ENCODE measurements around the gene ZNF318.
"Not testable (repeated sequence)": the region's sequence is repeated elsewhere in the genome, so short reads cannot be mapped to it uniquely, and the experiment has no call there.

ZNF318 gene, protein sequence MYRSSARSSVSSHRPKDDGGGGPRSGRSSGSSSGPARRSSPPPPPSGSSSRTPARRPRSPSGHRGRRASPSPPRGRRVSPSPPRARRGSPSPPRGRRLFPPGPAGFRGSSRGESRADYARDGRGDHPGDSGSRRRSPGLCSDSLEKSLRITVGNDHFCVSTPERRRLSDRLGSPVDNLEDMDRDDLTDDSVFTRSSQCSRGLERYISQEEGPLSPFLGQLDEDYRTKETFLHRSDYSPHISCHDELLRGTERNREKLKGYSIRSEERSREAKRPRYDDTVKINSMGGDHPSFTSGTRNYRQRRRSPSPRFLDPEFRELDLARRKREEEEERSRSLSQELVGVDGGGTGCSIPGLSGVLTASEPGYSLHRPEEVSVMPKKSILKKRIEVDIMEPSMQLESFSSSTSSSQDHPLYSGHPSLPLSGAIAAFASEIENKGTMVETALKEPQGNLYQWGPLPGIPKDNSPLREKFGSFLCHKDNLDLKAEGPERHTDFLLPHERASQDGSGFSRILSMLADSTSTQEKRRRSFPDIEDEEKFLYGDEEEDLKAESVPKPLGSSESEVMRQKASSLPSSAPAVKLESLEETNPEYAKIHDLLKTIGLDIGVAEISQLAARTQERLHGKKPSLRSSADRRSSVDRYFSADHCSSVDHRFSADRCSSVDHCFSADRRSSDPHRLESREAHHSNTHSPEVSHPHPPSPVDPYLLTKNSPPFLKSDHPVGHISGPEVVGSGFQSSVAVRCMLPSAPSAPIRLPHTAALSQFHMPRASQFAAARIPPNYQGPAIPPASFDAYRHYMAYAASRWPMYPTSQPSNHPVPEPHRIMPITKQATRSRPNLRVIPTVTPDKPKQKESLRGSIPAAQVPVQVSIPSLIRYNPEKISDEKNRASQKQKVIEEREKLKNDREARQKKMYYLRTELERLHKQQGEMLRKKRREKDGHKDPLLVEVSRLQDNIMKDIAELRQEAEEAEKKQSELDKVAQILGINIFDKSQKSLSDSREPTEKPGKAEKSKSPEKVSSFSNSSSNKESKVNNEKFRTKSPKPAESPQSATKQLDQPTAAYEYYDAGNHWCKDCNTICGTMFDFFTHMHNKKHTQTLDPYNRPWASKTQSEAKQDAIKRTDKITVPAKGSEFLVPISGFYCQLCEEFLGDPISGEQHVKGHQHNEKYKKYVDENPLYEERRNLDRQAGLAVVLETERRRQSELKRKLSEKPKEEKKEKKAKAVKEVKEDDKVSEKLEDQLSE (N-terminal part only)

DNA sequence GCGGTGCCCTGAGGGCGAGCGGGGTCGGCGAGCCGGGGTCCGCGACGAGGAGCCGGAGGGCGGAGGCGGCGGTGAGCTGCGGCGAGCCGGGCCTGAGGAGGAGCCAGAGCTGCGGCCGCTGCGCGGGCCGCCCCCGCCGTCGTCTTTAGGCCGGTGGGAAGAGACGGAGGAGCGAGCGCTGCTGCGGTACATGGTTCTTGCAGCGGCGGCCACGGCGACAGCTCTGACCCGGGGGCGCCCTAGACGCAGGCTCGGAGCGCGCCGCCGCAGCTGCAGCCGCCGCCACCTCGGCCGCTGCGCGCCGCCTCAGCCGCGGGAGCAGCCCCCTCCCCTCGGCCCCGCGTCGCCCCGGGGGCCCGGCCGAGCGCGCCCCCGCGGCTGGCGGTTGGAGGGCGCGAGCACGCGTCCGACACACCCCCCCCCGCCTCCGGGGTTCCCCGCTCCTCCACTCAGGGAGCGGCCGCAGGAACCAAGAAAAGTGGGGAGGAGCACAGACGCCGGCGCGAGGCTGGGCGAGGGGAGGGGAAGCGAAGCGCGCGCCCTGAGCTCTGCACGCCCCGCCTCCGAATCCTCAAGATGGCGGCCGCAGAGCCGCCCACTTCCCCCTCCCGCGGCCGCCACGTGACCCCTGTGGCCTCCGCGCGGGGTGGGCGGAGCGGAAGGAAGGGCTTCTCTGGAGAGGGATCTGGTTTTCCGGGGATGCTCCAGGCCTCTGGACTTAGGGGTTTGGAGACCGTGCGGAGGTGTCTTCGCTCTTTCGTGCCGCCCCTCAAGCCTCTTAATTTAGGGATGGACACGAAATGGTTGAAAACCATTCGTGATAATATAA is at the start of gene ZNF318:
Gene ZNF318 (minus strand): TSS at position 474 of the 829 bp plus-strand sequence. CDS start 282 bp downstream, at position 192.
- peak; percentile 88 to 90 for DNase-seq (ENCODE audit: low read depth in 2 of 2)

DNA sequence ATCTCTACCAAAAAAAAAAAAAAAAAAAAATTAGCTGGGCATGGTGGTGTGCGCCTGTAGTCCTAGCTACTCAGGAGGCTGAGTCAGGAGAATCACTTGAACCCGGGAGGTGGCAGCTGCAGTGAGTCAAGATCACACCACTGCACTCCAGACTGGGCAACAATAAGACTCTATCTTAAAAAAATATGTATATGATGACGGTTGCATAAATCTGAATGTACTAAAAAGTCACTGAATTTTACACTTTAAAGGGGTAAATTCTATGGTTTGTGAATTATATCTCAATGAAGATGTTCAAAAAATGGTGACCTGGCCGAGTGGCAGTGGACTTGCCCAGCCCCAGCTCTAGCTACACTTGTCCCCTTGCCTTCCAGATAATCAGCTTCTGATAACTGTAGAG is 47.5 kb upstream of the ZNF318 start:
- no peak for DNase-seq (ENCODE audit: low read depth in 2 of 2)

DNA sequence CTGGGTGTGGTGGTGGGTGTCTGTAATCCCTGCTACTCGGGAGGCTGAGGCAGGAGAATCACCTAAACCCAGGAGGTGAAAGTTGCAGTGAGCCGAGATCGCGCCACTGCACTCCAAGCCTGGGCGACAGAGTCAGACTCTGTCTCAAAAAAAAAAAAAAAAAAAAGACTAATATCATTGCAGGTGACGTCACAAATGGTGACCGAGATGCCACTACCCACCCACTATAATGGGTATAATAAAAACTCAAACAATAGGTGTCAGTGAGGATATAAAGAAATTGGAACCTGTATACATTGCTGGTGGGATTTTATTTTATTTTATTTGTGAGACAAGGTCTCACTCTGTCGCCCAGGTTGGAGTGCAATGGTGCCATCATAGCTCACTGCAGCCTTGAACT is 45.8 kb upstream of the ZNF318 start:
- not testable (repeated sequence) for DNase-seq (ENCODE audit: low read depth in 2 of 2)

DNA sequence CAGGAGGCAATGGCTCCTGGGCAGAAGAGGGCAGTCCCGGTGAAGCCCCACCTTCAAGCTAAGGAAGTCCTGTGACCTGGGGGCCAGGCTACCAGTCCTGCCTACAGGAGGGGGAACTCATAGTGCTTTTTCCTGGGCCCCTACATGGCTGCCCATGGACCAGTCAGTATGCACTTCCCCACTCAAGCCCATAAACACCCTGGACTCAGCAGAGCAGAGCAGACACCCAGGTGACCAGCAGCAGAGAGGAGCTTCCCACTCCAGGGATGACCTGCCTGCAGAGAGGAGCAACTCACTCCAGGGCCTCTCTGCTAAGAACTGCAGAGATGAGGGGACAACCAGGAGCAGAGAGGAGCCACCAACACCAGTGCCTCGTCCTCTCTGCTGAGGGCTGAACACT is 43.6 kb upstream of the ZNF318 start:
- DNase-seq (ENCODE audit: low read depth in 2 of 2) = no peak

GRCh38 chr6:43412541-43412940 is 43.1 kb upstream of the ZNF318 start:
- DNase-seq (ENCODE audit: low read depth in 2 of 2) = no peak

- not testable (repeated sequence) for DNase-seq (ENCODE audit: low read depth in 2 of 2)
These were observed 41.3 kb upstream of the ZNF318 start for GRCh38 chr6:43410776-43411175.

DNA sequence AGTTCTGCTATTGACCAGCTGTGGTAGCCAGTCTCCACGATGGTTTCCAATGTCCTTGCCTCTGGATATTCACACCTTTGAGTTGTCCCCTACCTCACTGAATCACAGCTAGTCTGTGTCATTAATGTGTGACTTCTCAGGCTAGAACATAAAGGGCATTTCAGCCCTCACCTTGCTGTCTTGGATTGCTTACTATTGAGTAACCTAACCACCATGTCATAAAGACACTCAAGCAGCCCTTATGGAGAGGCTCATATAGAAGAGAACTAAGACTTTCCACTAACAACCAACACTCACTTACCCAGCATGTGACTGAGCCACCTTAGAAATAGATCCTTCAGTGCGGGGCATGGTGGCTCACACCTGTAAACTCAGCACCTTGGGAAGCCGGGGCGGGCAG is 38.8 kb upstream of the ZNF318 start:
- DNase-seq (ENCODE audit: low read depth in 2 of 2) = no peak

DNA sequence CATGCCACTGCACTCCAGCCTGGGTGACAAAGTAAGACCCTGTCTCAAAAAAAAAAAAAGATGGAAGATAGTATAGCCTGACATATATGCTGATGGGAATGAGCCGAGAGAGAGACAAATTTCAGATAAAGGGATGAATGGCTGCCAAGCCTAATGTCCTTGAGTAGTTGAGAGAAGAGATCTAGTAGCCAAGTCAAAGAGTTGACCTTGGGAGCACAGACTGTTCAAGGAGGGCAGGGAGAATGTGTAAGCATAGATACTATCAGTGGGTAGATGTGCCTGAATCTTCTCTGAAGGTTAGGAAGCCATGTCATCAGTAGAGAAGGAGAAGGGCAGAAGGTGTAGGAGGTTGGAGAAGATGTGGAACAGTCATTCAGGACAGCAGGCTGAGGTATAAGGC is 37.8 kb upstream of the ZNF318 start:
- DNase-seq (ENCODE audit: low read depth in 2 of 2) = no peak

- no peak for DNase-seq (ENCODE audit: low read depth in 2 of 2)
These were observed 35.9 kb upstream of the ZNF318 start for GRCh38 chr6:43405354-43405753.

DNA sequence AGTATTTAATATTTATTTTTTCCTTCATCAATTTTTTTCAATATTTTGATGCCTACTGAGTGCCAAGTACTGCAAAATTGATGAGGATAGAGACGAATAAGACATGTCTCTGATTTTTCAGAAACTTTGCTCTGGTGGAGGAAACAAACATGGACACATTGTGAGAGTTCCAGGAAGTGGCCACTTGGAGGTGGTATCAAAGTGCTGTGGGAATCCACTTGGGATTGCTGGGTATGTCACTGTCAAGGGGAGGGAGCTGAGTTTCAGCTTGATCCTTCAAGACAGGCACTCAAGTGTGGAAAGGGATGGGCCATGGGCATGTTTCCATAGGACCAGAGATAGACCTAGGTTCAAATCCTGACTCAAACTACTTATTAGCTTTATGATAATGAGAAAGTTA is 33.4 kb upstream of the ZNF318 start:
- DNase-seq (ENCODE audit: low read depth in 2 of 2) = no peak

- no peak for DNase-seq (ENCODE audit: low read depth in 2 of 2)
These were observed 32.3 kb upstream of the ZNF318 start for GRCh38 chr6:43401730-43402129.

- DNase-seq (ENCODE audit: low read depth in 2 of 2) = no peak
These were observed 30.6 kb upstream of the ZNF318 start for GRCh38 chr6:43399932-43400487.

DNA sequence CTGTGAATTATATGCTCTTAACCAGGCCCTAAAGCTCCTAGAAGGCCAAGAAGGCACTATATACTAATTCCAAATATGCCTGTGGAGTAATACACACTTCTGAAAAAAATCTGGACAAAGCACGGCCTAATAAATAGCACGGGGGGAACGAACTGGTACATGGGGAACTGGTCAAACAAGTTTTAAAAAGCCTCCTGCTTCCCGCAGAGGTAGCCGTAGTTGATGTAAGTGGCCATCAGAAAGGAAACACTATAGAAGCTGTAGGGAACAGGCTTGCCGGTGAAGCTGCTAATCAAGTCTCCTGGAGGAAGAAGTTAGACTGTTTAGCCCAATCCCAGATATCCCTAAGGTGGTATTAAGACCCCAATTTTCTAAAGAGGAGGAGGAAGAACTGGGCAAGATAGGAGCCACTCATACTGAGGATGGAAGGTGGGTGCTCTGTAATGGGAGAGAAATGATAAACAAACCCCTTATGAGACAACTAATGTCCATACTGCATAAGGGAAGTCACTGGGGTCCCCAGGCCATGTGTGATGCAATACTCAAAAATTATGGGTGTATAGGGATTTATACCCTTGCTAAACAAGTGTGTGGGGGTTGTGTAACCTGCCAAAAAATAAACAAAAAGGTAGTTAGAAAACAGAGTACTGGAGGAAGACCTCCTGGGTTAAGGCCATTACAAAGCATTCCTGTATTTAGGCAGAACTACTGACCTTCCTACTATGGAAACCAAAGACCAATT is 27.1 kb upstream of the ZNF318 start:
- DNase-seq (ENCODE audit: low read depth in 2 of 2) = no peak

GRCh38 chr6:43395776-43396175 is 26.3 kb upstream of the ZNF318 start:
- DNase-seq (ENCODE audit: low read depth in 2 of 2) = no peak

GRCh38 chr6:43394982-43395381 is 25.5 kb upstream of the ZNF318 start:
- no peak for DNase-seq (ENCODE audit: low read depth in 2 of 2)

DNA sequence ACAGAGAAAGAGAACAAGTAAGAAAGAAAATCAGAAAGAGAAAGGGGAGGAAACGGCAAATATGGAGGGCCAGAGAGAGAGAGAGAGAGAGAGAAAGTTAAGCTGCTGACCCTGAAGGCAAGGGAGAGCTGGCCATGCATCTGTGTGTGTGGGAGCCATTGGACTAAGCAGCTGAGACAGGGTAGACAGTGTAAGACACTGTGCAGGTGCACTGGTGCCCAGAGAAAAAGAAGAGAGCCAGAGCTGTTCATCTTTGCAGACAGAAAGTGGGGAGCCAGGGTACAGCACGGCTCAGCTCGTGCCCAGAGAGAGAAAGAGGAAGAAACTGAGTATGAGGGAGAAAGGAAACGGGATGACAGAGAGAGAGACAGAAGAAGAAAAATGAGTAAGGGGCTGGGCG is 24.2 kb upstream of the ZNF318 start:
- no peak for DNase-seq (ENCODE audit: low read depth in 2 of 2)

GRCh38 chr6:43393133-43393532 is 23.7 kb upstream of the ZNF318 start:
- DNase-seq (ENCODE audit: low read depth in 2 of 2) = not testable (repeated sequence)

GRCh38 chr6:43391440-43392031 is 22.1 kb upstream of the ZNF318 start:
- DNase-seq (ENCODE audit: low read depth in 2 of 2) = no peak

- DNase-seq (ENCODE audit: low read depth in 2 of 2) = not testable (repeated sequence)
These were observed 21.4 kb upstream of the ZNF318 start for GRCh38 chr6:43390753-43391439.
